SW 1271 (cell line): Measurements from ENCODE around the gene GJA5.
"Not testable (repeated sequence)": the region's sequence is repeated elsewhere in the genome, so short reads cannot be mapped to it uniquely, and the experiment has no call there.

ENCODE experiments used
- DNase-seq, 2 experiments: peaks; one replicate each; lab custom pipeline; 2025; lab: John Stamatoyannopoulos, UW

GJA5 gene

DNA sequence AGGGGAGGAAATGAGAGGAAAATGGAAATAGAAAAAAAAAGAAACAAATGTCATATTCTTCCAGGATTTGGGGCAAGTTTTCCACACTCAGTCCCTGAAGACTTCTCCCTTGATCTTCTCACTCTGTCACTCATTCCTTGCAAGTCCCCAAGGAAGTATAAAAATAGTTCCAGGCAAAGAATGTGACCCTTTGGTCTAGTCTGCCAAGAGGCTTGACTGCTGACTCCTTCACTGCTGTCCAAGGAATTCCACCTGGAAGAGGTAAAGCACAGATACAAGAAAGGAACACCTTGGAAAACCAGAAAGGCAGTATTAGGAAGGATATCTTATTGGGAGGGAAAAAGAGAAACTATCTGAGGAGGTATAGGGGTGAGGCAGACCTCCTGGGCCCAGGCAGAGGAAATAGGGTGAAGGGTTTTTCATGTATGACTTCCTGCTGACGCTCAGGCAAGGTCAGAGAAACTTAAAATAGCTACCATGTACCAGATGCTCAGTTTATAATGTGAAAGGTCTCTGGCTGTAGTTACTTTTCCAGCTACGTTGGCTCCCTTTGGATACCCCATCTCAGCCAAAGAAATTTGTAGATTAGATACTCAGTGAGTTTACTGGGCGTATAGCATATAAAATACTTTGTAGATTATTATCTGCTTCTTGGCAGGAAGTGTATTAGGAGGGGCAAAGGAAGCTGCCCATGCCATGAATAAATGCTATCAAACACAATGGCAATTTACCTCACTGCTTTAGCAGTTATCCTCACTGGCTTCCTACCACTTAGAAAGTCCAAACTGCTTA is 2.0 kb upstream of the GJA5 start:
- no peak for DNase-seq

DNA sequence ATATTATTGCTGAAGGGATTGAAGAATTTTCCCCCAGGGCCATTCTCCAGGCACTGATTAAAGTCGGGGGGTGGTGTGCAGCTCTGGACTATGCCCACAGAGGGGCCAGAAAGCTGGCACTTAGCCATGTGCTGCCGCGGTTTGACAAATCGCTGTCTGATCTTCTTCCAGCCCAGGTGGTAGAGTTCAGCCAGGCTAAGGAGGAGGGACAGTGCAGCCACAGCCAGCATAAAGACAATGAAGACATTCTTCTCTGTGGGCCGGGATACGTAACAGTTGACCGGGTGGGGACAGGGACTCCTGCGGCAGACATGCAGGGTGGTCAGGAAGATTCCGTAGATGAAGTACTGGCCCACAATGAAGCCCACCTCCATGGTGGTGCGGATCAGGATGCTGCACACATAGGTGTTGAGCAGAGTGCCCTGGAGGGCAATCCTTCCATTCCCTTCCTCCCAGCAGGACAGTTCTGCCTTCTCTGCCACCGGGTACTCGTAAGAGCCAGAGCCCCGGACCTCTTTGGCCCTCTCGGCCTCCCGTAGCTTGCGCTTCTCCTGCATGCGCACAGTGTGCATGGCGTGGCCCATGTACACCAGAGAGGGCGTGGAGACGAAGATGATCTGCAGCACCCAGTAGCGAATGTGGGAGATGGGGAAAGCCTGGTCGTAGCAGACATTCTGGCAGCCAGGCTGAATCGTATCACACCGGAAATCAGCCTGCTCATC is 1.9 kb downstream of the GJA5 start:
- no peak for DNase-seq

DNA sequence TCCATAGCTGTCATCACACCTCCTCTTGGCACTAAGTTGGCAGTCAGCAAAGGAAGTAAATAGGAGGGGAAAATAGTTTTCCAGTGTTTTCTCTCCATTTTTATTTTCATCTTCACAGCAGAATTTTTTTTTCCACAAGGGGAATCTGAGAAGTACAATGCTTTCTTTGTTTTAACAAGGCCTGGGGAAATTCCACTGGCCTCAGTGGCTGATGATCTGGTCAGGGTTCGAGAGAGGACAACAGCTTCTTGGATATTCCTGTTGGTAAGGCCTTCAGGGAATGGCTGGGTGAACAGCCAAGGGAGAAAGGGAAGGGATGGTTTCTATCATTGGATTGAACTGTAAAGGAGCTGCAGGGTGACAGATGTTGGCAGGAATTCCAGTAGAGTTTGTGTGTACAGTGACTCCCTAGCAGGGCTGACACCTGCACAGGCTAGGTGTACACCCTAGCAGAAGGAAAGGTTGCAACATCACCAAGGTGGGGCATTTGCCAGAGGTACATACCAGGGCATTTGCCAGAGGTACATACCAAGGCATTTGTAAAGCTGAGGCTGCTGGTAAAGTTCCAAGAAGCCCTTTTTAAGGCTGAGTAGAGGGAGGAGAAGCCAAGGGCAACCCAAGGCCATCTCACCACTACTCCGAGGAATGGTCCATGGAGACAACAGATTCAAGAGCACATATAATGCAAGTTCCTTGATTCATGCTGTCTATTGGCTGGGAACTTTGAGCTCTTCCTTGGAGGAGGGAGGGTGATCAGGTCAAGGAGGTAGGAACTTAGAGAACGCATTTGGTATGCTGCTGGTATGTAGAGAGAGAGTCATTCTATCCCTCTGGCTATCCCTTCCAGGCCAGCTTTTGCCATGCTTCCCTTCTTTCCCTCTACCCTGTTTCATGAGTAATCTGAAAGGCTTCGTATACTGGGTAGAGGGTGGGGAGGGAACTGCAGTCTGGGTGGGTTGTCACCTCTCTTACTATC is 3.1 kb downstream of the GJA5 start:
- no peak for DNase-seq

DNA sequence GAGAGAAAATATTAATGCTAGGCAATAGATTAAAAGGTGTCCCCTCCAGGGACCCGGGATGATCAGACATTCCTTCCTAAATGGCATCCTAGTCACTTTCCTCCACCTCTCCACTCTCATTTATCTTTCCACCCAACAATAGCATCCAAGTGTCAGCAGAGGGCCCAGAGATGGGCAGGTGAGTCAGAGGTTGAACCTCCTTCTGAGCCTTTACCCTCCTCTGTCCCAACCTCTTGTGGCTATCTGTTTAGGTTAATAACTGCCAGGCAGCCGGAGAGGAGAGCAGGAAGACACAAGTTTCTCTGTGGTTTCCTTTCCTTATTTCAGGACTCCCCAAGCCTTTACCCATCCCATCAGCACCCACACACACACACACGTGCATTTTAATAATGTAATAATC is 4.1 kb downstream of the GJA5 start:
- no peak for DNase-seq

DNA sequence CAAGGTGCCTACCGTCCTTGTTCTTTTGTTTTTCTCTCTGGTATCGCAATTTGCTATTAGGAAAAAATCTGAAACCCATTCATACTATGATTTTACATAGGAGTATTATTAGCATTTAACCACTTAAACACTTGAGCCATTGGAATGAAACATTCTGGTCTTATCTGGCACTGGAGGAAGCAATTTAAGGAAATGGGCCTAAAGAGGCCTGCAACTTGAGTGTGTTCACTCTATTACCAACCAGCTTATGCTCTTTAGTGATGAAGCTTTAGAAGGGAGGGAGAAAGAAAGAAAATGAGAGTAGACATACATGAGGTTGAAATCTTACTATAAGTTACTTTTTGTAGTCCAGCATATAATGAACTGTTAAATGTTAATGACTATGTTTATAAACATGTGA is 5.7 kb downstream of the GJA5 start:
- DNase-seq = no peak

DNA sequence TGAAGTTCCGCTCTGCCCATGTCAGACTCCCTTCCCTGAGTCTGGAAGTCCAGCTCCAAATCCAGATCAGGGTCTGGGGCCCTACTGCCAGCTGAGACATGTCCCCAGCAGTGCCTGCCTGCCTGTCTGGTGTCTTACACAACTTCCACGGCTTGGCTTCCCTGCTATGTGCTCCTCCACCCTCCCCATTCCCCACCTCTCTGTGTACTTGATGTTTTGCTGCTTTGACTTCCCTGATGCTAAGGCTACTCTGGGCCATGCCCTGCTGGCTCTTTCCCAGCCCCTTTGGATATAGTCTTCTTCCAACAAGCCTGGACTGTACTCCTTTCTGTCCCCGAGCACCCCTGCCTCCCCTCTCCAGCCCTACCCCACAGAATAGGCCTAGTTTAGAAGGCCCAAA is 7.3 kb downstream of the GJA5 start:
- DNase-seq = no peak

DNA sequence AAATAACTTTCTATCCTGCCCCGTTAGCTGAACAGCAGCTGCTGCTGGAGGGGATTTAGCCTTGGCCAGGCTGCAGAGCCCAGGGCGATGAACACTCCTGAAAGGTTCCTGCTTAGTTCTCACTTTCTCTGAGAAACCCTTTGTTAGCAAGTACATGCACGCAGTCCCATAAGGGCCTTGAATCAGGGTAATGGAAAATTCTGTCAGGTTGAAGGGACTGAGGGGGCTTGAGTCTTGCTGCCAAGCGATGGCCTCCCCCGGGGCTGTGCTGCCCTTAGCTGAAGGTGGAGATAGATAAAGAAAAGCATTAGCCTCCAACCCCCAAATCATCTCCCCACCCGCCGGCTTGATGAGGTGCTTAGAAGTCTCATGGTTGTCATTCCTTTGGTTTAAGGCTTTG is 7.9 kb downstream of the GJA5 start:
- DNase-seq = no peak

DNA sequence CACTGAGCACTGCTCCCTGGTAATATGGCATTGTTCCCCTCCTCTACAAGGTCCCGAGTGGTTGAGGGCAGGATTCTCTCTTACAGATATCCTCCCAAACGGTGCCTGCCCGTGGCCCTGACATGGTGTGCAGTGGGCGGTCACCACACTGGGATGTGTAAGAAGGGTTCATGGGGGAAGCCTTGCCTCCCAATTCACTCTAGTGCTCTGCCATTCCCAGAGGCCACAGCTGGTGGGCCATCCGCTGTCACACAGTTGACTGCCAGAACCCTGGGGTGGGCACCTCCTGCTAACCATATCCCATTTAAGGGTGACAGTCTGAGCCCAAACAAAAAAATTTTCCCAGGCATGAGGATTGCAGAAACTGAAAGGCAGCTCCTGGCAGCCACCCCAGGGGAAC is 9.1 kb downstream of the GJA5 start:
- DNase-seq = no peak

DNA sequence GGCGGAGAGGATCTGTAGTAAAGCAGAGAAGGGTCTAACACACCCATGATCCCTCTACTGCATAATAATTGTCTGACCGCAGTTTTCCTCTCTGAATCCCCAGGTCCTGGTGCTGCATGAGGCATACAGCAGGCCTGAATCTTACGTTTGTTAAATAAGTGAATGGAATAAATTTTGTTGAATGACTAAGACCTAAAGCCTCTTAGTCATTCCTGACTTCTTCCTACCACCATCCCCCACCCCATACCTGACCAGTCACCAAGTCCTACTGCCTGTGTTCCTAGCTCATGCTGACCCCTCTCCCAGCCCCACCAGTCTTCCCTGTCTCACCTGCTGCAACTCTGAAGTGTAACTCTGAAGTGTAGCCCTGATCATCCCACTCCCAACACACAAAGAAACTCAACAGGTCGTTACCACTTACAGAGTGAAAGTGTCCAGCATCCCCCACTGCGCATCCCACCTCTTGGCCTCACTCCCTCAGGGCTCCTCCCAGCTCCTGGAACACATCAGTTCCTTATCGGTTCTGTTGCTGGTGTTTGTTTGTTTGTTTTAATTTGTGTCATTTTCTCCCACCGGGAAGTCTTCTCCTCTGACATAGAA is 9.7 kb downstream of the GJA5 start:
- no peak for DNase-seq

DNA sequence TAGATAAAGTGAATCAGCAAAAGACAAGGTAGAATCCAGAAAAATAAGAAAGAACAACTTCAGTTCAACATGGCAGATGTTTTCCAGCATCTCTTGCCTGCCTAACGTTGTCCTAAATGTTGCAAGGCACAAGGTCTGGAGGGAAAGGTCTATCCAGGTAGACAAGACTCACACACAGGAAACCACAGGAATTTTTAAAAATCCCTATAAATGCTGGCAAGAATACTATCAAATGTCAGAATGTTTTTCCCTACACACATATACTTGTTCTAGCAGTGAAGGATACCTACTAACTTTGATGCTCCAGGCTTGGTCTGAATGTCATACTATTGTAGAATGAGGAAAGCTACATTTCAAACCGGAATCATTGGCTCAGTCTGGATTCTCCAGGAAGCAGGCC is 10.6 kb downstream of the GJA5 start:
- DNase-seq = no peak

DNA sequence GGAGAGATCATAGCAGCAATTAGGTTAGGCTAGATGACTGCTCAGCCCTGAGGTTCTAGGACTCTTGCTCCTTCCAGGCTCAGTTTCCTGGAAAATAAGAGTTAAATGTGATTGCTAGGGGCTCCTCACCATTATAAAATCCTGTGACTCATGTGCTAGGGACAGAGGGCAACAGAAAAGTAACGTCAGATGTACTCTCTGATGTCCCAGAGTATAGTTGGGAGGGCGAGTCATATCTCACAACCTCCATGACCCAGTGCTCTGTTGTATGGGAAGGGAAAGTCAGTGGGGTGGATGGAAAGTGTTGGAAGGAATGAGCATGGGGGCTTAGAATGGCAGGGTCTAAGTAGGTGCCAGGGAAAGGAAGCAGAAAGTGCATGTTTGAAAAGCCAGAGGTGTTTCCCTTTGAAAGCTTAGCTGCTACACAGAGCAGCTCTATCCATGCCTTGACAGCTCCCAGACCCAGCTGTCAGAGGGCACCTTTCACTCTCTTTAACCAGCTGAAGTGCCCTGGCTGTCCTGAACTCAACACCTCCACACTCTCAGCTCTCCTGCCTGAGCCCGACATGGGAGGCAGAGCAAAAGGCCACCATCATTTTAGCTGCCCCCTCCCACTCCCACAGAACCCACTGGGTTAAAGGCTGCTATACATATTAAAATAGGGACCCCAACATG is 11.6 kb downstream of the GJA5 start:
- no peak for DNase-seq

DNA sequence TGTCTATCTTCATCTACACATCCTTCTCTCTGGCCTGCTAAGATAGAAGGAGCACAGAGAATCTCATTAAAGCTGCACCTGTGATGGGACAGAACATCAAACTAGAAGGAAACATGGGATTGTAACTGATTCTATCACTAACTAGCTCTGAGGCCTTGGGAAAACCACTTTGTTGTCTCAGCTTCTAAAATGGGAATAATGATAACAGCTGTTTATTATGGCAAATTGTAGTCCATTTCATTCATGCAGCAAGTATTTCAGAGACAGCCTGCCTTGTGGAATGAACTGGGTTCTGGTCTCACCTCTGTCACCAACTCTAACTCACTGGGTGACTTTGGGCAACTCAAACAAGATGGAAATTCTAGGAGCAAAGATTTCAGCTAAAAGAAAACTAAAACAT is 12.4 kb downstream of the GJA5 start:
- no peak for DNase-seq

DNA sequence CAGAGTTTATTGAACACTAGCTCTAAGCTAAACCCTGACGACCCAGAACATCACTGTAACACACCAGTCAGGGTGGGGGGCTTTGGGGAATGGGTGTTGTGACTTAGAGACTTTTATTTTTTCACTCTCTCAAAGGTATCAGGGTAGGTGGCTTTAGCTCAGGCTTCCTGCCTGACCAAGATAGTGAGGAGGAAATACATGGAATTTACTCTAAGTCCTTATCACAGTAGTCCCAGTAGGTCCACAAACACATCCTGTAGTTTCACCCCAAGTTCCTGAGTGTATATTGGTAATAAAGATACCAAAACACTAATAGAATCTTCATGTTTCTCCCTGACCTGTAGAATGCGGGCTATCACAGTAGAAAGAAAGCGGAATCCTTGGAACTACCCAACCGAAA is 15.1 kb downstream of the GJA5 start:
- DNase-seq = no peak

DNA sequence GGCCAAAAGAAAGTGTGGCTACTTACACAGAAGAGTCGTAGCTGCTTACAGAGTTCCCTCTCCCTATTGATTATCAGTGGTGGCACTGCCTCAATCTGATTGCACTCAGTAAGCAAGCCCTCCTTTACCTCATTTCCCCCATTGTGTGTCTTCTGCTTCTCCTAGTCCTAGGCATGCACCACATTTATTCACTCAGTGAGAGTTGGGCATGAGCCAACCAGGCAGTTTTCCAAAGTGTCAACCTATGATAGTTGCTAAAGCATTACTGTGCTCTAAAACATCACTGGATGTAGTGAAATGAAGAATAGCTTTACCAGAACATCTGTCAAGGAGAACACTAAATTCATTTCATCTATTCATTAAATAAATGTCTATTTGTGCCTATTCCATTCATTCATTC is 19.3 kb downstream of the GJA5 start:
- DNase-seq = no peak

DNA sequence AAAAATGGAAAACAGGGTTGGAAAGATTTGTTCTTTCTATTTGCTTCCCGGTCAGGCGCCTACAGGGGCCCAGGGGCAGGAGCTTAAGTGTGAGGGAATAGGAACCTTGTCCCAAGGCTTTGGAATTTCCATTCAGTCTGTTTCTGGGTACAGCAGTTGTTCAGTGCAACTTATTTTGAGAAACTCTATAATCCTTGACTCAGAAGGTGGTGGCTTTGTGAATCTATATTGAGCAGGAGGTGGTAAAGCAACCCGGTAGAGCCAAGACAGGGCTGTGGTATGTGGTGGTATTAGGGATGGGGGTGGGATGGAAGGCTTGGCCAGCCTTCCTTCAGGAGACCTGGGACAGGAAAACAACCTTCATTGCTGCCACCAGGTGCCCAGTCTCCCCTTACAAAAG is 20.0 kb downstream of the GJA5 start:
- no peak for DNase-seq

DNA sequence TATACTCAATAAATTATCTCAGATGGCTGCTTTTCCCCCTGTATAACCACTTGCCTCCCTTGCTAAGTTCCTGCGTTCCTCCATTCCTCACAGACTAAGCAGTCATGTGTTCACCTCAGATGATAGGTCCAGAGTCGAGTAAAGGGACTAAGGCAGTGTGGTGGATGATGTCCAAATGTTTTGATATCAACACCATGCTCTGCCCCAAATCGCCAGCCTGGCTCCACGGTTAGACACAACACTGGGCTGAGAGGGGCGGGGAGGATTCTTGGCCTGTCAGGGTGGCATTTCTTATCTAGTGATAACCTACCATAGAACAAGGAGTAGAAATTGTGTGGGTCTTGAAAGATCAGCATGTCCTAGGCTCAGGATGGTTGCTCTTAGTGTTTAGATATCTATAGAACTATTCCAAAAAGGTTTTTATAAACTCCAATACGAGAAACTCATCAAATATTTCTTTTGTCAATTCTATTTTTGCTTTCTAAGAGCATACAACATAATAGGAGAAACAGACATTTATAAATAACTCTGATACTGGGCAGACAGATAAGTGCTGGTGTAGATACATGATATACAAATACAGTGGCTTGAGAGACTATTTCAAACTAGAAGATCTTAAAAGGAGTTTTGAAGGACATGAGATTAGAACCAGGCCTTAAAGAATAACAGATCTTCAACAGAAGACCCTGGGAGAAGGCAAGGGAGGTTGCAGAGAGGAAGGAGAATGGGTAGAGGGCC is 21.5 kb downstream of the GJA5 start:
- no peak for DNase-seq

DNA sequence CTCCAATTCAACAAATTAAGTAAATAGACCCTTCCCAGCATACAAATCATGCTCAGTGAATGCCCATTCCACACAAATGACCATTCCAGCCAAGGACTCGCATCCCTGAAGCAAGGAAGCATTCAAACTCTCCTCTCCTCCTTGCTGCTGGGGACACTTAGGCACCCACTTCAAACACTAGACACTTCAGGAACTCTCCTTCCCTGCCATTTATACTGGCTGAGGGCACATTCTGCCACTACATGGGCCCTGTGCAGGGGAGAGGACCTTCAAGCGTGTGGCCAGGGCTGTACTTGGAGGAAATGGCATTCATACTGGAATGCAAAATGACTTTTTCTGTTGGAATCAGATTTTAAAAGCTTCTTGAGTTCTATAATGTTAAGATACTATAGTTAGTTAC is 22.3 kb downstream of the GJA5 start:
- no peak for DNase-seq

DNA sequence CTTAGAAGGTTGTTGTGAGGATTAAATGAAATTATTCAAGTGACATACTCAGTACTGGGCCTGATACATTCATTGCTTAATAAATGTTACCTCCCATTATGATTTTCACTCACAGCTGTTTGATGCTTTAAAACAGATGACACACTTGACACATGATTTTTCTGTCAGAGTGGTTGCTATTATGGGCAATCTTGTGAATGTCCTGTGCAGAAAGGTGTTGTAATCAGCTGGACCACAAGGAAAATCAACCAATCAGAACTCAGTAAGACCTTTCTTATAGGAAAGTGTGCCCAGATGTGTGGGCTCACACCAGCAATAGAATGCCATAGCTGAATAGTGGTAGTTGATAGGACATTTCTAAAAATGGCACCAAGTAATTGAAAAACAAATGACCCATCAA is 23.5 kb downstream of the GJA5 start:
- no peak for DNase-seq

DNA sequence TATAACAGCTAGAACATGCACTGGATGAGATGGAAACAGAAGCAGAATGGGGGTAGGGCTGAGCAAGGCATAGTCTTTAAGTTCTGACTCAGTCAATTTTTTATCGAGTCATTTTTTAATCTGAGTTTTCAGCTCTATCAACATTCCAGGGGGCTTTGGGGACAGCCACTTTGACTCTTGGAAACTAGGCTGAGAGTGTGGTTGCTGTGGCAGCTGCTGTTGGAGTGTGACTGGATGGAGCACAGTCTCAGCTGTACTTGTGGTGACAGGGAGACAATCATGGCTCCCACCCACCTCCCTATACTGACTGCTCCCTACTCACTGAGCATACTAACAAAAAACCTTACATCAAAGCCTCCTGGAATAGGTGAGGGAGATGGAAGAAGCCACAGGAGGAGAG is 25.0 kb downstream of the GJA5 start:
- DNase-seq = no peak

DNA sequence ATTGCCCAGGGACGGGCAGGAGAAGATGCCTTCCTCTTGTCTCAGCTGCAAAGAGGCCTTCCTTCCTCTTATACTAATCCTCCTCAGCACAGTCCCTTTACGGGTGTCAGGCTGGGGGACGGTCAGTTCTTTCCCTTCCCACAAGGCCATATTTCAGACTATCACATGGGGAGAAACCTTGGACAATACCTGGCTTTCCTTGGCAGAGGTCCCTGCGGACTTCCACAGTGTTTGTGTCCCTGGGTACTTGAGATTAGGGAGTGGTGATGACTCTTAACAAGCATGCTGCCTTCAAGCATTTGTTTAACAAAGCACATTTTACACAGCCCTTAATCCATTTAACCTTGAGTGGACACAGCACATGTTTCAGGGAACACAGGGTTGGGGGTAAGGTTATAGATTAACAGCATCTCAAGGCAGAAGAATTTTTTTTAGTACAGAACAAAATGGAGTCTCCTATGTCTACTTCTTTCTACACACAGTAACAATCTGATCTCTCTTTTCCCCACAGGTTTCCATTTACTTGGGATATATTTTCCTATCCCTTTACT is 26.0 kb downstream of the GJA5 start:
- DNase-seq = not testable (repeated sequence)

DNA sequence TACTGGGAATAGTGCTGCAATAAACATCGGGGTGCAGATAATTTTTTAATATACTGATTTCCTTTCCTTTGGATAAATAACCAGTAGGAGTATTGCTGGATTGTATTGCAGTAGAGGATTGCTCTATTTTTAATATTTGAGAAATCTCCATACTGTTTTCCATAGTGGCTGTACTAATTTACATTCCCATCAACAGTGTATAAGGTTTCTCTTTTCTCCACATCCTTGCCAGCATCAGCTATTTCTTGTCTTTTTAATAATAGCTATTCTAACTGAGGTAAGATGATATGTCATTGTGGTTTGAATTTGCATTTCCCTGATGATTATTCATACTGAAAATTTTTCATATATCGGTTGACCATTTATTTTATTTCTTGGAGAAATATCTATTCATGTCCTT is 31.1 kb downstream of the GJA5 start:
- DNase-seq = no peak
